NCI-H748 (cell line): ENCODE data around the gene TIMP4.

ENCODE experiments used
- DNase-seq: peaks from one replicate; lab custom pipeline; 2025; ENCODE audit not compliant: unreplicated experiment; lab: John Stamatoyannopoulos, UW

The TIMP4 gene

DNA sequence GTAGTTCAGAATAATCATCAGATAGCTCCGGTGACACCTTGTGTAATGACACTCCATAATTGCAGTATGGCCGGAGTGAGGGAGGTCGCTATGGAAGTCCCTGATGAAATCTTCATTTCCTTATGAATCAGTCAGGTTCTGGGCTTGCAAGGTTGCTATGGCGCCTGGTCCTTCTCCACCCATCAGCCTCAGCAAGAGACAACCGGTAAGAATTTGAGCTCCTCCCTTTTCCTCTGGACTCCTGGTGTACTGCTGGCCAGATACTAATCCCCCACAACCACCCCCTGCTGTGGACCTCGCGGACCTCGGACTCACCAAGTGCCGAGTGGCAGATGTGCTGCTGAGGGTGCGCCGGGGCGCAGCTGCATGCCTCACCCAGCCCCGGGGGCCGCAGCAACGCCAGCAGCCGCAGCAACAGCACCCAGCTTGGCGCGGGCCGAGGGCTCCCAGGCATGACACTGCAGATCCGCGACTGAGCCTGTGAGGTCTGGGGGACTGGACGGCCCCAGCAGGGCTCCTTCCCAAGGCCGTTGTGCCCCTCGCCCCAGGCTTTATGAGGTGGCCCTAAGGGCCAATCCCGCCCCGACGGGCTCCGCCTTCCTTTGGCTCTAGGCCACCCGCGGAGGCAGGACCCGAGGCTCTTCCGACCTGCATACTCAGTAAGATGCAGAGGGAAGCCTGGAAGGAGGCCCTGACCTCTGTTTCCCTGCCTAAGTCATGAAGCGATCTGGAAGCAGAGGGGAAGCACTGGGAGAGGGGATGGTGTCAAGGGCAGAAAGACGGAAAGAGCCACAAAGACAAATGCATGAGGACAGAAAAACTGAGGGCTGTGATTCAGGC is at the start of gene TIMP4:
Gene TIMP4 (minus strand): TSS at position 526 of the 840 bp plus-strand sequence. CDS start 72 bp downstream, at position 454.
- DNase-seq, result no peak

DNA sequence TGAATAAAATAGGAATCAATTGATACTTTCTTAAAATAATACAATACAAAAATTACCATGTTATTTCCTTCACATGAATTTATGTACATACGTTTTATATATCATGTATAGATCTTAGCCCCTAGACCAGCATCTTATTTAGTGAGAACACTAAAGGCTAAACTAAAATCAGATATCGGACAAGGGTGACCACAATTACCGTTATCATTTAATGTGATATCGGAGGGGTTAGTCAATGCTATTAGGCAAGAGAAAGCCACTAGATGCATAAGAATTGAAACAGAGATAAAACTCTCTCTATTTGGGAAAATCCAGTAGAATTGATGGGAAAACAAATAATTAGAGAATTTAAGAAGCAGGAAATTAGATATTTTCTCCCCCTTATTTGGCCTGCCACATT is 46.5 kb upstream of the TIMP4 start:
- DNase-seq, result no peak

DNA sequence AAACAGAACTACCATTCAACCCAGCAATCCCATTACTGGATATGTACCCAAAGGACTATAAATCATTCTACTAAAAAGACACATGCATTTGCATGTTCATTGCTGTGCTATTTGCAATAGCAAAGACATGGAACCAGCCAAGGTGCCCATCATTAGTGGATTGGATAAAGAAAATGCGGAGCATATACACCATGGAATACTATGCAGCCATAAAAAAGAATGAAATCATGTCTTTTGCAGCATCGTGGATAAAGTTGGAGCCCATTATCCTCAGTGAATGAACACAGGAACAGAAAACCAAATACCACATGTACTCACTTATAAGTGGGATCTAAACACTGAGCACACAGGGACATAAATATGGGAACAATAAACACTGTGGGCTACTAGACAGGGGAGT is 43.1 kb upstream of the TIMP4 start:
- DNase-seq, result no peak

DNA sequence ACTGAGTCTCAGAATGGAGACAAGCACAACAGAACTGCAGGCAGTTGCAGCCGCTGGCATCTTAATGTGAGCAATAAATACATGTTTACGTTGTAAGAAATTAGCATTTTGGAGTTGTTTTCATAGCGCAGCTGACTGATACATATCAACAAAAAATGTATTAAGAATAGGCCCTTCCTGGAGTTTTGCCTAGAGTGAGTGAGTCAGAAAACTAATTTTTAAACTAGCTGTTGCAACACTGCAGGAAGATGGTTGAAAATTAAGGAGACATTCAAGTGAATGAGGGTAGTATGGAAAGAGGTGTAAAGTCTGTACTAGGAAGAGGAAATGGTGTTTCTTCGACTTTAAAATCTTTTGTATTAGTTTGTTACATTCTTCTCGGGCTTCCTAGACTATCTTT is 39.6 kb upstream of the TIMP4 start:
- DNase-seq, result no peak

DNA sequence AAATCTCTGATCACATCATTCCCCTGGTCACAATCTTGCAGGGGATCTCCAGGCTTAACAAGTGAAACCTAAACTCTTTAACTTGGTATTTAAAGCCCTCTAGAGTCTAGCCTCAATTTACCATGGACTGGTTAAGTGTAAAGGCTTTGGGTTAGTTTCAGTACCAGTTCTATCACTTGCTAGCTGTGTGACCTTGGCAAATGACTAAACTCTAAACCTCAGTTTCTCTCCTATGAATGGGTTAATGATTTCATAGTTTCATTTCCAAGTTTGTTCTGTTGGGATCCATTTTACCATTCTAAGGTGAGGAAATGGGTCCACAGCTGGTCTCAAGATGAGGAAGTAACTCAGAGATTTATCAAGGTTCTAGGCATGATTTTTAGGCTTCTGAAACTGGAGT is 38.8 kb upstream of the TIMP4 start:
- no peak for DNase-seq

DNA sequence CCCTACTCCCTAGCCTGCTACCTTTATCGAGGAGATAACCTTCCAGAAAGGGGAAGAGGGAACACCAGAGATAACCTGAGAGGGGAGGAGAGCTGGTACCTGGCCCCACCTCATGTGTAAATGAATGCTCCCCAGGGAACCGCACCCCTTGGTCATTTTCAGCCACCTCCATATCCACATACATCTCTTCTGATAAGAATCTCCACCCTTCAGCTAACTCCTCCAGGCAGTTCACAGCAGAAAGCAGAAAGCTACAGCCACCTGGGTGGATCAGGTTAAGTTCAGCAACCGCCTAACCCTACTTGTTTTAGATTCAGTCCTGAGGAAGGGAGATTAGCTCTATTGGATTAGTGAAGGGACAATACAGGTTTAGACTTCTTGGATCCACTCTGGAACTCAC is 38.0 kb upstream of the TIMP4 start:
- DNase-seq, result no peak

DNA sequence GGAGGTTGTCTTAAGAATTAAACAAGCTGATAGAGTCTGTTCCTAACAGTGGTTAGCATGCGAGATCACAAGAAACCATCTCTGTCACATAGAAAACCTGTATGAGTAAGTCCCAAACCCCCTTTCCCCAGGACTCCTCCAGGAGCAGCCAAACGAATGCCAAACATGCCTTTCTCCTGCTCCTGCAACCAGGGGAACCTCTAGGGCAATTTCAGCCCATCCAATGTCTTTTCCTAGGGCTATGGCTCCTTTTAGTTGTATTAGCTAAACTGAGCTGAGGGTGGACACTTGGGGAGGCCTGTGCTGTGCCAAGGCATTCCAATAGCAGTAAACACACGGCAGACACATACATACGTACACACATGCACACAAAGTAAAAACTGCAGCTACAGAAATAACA is 36.5 kb upstream of the TIMP4 start:
- no peak for DNase-seq

DNA sequence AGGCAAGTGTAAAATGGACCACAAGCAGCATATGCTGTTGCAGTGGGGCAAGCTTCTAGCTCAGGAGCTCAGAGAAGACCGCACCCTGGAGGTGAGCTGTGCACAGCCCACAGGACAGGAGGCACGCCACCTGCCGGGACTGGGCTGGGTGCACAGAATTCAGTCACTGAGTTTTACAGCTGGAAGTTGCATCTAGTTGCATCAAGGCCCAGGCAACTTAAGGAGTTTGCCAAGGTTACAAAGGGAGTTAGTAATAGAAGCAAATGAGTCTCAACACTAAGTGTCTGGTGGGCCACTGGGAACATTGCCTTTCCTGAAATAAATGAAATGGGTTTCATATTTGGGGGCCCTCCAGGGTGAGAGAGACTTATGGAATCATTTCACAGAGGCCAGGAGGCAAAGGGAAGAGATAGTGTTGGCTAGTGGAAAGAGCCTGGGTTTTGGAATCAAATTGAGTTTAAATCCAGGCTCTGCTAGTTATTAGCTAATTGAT is 36.0 kb upstream of the TIMP4 start:
- DNase-seq, result no peak

DNA sequence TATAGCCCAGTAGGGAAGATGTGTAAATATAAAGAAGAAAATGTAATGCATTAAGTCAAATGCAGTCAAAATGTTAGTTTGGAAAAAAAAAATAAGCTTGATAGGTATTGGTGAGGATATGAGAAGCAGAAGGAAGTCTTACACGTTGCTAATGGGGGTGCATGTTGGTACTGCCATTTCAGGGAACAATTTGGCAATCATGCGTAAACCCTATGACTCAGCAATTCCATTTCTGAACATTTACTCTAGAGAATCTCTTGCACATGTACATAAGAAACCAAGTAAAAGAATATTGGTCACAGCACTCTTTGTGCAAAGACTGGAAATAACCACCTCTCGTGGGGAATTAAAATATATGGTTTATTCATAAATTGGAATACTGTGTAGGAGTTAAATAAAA is 35.5 kb upstream of the TIMP4 start:
- DNase-seq, result no peak

DNA sequence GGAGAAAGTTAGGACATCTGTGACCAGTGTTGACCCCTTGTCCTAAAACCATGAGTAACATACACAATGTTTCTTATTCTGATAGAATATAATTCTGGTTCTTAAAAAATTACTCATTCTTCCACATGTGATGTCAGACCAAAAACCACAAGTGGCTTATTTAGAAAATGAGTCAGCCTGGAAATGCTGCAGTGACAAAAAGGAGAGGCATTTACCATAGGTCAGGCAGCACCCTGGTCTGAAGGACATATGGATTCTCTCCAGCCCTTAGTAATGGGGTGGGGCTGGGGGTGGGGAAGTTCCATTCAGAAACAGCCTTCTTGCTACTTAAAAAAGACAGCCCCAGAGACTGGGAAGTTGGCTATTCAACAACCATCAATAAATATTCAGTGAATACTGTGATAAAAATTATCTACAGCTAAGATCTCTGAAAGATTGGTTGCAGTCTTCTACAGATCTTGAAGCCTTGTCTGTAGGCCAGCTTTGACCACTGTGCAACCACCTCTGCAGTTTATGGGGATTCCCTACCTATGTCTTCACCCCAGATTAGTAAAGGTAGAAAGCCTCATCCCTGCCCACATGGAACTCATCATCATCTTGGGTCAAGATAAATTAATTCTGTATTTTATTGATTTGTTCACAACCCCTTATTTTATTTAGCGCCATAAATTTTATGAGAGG is 34.9 kb upstream of the TIMP4 start:
- no peak for DNase-seq

DNA sequence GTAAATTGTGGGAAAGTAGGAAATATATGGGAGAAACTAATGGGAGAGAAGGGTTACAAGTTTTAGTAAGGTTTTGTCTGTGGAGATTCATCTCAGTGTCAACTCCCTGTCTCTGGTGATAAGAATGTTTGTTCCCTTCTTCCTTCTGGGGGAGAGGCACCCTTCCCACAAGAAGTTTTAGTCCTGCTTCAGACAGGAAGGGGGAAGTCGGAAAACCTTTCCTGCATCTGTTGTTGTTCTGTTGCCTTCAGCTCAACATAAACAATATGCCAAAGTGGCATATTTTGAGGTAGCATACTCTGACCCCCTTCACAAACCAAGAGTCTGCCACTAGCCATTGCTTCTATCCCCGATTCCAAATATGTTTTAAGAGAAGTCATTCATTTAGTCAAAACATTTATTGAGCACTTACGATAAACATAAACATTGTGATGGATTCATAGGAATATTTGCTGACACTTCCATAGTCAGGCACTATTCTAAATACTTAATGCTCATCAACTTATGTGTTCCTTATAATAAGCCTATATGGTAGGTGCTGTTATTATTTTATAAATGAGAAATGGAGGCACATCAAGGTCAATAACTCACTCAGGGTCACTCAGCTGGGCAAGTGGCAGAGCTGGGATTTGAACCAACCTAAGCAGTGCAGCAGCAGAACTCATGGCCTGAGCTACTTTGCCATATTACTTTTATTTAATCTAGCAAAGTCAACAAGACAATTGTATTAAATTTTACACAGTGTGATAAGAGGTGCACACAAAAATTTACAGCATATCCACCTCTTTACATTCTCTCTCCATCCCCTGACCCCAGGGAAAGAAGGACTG is 34.2 kb upstream of the TIMP4 start:
- no peak for DNase-seq

DNA sequence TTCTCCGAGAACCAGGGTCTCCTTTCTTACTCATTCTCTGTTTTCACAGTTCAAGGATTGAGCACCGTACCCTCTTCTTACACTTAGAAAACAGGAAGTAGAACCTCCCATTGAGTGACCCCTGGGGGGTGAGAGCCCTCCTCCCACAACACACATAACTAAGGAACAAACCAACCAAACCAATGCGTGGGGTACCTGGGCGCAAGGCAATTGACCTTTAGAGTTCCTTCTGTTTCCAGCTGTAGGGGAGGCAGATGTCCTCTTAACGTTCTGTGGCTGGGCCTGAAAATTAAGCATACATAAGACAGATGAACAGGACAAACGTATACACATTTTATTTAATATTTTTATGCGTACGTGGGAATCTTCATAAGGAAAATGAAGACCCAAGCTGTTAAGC is 33.5 kb upstream of the TIMP4 start:
- DNase-seq, result no peak

DNA sequence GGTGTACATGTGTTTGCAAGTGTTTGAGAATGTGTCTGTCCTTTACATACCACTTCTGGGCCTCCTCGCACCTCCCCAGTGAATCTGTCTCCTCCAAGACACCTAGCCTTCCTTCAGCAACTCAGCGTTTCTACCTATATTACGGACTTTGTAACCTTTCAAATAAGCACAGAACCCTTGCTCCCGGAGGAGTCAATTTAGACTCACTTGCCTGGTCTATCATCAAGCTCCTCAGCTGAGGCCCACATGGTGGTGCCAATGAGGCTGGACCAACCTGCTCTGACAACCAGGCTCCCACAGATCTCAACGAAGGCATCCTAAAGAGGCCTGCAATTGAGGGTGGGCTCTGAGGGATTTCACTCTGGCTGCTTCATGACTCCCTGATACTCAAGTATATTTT is 32.8 kb upstream of the TIMP4 start:
- no peak for DNase-seq

DNA sequence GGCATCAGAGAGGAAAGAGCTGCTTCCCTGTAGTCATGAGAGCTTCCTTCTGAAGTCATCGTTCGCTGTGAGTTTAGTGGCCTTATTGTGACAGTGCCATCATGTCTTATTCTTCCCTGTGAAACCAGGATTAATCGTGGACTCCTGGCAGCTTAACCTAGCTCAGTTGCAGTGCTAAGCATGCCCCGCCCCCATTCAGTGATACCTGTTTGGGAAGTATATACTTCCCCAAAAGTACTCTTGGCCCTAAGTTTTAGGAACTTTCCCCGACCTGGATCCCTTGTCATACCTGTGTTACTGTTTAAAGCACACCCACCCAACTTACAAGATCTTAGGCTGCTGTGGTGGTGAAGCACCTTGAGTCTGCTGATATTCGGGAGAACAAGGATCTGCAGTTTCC is 32.1 kb upstream of the TIMP4 start:
- DNase-seq, result no peak

DNA sequence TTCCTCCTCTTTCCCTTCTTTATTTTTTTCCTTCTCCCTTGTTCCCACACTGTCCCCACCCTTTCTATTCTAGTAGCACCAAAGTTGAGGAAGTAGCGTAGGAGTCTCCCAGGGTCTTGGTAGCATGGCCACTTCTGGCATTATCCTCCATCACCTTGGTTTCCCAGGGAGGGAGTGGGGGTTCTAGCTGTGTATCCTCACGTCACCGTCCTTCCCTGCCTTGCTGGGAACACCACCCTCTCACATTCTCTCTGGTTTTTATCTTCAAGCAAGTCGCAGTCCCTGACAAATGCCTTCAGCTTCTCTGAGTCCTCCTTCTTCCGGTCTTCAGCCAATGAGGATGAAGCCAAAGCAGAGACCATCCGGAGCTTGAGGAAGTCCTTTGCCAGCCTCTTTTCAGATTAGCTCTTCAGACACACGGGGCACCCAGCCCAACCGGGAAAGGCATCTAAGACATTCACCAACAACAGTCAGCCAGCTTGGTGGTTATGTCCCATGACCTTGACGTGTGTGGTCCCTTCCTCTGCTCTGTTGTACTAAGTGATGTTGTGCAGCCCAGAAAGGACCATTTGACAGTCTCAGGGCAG is 31.6 kb upstream of the TIMP4 start:
- DNase-seq, result no peak

DNA sequence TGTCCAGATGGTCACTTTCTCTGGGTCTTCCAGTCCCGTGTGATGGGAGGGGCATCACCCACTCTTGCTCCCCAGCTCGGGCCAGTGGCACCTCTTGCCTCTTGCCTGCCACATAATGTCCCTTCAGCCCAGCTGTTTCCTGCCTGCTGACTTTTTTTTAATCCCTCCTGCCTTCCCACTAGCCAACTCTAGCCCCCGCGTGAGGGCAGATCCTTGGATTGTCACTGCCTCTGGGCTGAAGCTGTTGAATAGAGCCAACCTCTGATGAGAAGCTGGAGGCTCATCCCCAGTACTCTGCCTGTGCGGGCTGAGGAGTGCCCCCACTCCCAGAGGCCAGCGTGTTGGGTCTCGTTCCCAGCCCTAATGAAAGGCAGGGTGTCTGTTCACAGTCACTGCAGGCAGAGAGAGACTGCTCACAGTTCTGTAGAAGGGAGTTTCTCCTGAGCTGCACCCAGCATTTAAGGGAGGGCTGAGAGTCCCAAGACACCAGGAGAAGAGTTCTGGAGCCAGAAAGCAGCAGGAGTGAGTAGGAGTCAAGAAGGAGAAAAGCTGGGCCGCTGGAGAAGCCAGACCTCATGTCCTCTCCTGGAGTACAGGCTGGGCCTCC is 30.1 kb upstream of the TIMP4 start:
- no peak for DNase-seq

DNA sequence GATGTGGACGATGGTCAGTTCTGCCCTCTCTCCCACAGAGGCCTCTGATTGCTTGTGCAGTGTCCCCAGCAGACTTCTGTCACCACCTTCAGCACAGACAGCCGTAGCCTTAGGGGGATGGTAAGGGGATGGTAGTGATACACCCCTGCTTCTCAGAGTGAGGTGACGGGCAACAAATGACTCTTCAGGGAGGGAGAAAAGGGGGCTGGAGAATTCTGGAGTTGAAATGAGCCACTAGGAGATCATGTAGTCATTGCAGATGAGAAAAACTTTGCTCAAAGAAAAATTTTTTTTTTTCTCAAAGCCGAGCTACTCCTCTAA is 29.6 kb upstream of the TIMP4 start:
- no peak for DNase-seq

DNA sequence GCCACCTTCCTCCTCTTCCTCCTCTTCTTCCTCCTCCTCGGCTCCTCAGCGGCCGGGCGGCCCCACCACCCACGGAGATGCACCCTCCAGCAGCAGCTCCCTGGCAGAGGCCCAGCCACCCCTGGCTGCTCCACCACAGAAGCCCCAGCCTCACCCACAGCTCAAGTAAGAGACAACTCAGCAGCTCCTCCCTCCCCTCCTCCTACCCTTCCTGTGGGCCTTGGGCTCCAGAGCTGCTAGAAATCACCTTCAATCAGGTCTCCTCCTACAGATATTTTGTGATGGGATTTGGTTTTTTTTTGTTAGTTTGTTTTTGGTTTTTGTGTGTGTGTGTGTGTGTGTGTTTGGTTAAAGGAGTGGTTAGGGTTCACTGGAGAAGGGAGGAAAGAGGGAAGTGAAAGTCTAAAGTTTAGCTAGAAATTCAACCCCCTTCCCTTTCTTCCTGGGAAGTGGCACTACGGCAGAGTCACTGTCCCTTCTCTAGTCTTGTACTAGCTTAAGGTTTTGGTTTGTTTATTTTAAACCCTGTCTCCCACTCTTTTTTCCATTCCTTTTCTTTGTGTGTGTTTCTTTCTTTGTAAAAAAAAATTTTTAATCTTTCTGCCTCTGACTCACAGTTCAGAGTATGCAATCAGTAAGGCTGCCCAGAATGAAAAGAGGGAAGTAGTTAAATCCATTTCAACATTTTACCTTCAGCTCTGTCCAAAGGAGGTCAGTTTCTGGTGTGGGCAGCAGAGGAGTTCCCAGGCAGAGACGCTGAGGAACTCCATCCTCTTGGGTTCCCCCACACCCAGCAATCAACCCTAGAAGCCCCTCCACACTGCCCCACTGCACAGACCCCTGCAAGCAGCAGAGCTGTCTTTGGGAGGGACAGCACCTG is 29.0 kb upstream of the TIMP4 start:
- no peak for DNase-seq

DNA sequence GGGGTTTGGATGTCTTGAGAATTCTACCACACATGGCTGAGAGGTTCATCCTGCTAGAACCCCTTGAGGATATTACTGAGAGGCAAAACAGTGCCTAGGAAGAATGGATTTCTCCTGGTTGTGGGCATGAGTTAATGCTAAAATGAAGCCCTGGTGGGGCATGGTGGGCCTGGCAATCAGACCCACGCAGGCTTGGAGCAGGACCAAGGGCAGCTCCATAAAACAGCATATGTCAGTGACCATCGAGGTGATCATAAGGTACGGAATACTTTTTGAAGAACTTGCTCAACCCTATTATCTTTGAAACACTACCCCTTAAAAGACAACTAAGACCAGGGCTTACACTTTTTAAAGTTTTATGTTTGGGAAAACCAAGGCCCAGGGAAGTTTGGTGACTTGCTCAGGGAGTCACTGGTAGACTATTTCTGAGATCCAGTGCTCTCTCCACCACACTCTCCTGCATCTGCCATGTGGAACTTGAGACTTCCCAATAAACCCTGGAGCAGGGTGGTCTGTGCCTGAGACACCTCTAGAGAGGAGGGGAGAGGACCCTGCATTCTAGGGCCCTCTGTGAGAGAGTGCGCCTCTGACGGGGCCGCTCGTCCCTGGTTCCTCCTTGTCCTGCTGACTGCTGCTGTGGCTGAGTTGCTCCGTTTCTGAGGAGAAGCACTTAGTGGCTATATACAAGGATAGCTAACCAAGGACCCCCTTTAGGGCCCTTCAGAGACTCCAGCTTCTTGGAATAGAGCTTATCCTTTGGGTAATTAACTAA is 28.0 kb upstream of the TIMP4 start:
- DNase-seq, result no peak
